ENCODE results near the gene WDR27. TPM values are rescaled to one million over a fixed set of nuclear protein-coding genes. Genes with fewer than 3 reads are reported as not detected.

The WDR27 gene
- total and polyA plus RNA-seq, 10 of the 15 experiments (the other 5 are each of a cell fraction or from before 2014, with no cell fraction given): 1.9 to 33.2 (median 19.0) TPM

- TF ChIP-seq ASH2L (IDR thresholded peaks at IDR 0.05; ENCODE audit: borderline replicate concordance, low read depth): no peak
Measured at GRCh38 chr6:169678342-169678741, 23.5 kb downstream of the WDR27 start (continued).

- ChIA-PET CTCF (no interaction called here), RAD21 (ENCODE audit: unreplicated experiment) (no interaction called here), POLR2A (no interaction called here), SMC1A (ENCODE audit: uncharacterized antibody, unreplicated experiment) (no interaction called here)
- Histone ChIP-seq H2AFZ (ENCODE audit: control insufficient read depth, low read depth, low read length) (no peak overlapping the region), H3K9ac (ENCODE audit: control insufficient read depth, insufficient read depth, low read length) (no peak overlapping the region), H3K4me3 (no peak overlapping the region), H3K79me2 (ENCODE audit: control insufficient read depth, insufficient read depth, low read length) (no peaks in the 10 kb centered on the region), H3K36me3 (ENCODE audit: control insufficient read depth in 2 of 2, insufficient read depth in 2 of 2, low read length in 1 of 2) (peaks cover 0 to under 1% of the 10 kb centered on the region in 2 experiments; a peak in 1 of 4 replicates), H4K20me1 (ENCODE audit: control insufficient read depth, insufficient read depth) (no peaks in the 10 kb centered on the region), H3K4me2 (ENCODE audit: control insufficient read depth, insufficient read depth) (no peak overlapping the region), H3K9me3 (replicated peaks; ENCODE audit: control insufficient read depth, insufficient read depth, low read length) (no peaks in the 10 kb centered on the region; the same call in 1 of the 3 replicates), H3K4me1 (ENCODE audit: control insufficient read depth, insufficient read depth, low read length) (no peaks in the 10 kb centered on the region), H3K27me3 (replicated peaks in 1 of 2; ENCODE audit: control insufficient read depth in 2 of 2, insufficient read depth in 2 of 2, low read length in 1 of 2) (no peaks in the 10 kb centered on the region), H3K27ac (ENCODE audit: control insufficient read depth, insufficient read depth) (no peak overlapping the region)
- 48% methylated on average over 1 of the region's 1 CpG for WGBS (ENCODE audit: insufficient coverage, insufficient replicate concordance, low lambda C conversion rate, missing lambda C conversion rate)
- ATAC-seq: no peak
- BruUV-seq (replicated peaks): no TSS peak
- in situ Hi-C loops (cut with MboI): no loop called here
- no peak for FAIRE-seq
- DNase-seq (ENCODE audit: low read depth, low spot score): no peak
- intact Hi-C loops (cut with micrococcal nuclease; ENCODE audit: unreplicated experiment): no loop called here
- TF ChIP-seq NR2C2 (IDR thresholded peaks at IDR 0.05; ENCODE audit: borderline replicate concordance, control insufficient read depth, insufficient read length, low read depth) (no peak), NRF1 (conservative IDR thresholded peaks at IDR 0.05; ENCODE audit: low read depth, low read length) (no peak), IRF3 (IDR thresholded peaks at IDR 0.05) (no peak), SIX5 (IDR thresholded peaks at IDR 0.05; ENCODE audit: low read depth, low read length, severe bottlenecking) (no peak), SKIL (IDR thresholded peaks at IDR 0.05; ENCODE audit: low read depth, poor library complexity, severe bottlenecking) (no peak), GABPA (IDR thresholded peaks at IDR 0.05; ENCODE audit: low read depth) (no peak), EZH2 (IDR thresholded peaks at IDR 0.05; ENCODE audit: borderline replicate concordance, control insufficient read depth, low read depth, low read length) (no peak), ASH2L (IDR thresholded peaks at IDR 0.05; ENCODE audit: borderline replicate concordance, low read depth) (no peak), CREM (IDR thresholded peaks at IDR 0.05; ENCODE audit: low read depth) (no peak), TCF7 (IDR thresholded peaks at IDR 0.05; ENCODE audit: borderline replicate concordance) (no peak), RAD51 (IDR thresholded peaks at IDR 0.05) (no peak)
- TF ChIP-seq, protein P1, sequence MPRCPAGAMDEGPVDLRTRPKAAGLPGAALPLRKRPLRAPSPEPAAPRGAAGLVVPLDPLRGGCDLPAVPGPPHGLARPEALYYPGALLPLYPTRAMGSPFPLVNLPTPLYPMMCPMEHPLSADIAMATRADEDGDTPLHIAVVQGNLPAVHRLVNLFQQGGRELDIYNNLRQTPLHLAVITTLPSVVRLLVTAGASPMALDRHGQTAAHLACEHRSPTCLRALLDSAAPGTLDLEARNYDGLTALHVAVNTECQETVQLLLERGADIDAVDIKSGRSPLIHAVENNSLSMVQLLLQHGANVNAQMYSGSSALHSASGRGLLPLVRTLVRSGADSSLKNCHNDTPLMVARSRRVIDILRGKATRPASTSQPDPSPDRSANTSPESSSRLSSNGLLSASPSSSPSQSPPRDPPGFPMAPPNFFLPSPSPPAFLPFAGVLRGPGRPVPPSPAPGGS (IDR thresholded peaks at IDR 0.05; ENCODE audit: borderline replicate concordance, insufficient read depth, low read depth, low read length, poor library complexity, severe bottlenecking): no peak
- TF ChIP-seq, protein P2, sequence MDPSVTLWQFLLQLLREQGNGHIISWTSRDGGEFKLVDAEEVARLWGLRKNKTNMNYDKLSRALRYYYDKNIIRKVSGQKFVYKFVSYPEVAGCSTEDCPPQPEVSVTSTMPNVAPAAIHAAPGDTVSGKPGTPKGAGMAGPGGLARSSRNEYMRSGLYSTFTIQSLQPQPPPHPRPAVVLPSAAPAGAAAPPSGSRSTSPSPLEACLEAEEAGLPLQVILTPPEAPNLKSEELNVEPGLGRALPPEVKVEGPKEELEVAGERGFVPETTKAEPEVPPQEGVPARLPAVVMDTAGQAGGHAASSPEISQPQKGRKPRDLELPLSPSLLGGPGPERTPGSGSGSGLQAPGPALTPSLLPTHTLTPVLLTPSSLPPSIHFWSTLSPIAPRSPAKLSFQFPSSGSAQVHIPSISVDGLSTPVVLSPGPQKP (IDR thresholded peaks at IDR 0.05; ENCODE audit: low read depth, low read length): no peak
- TF ChIP-seq, protein P3, sequence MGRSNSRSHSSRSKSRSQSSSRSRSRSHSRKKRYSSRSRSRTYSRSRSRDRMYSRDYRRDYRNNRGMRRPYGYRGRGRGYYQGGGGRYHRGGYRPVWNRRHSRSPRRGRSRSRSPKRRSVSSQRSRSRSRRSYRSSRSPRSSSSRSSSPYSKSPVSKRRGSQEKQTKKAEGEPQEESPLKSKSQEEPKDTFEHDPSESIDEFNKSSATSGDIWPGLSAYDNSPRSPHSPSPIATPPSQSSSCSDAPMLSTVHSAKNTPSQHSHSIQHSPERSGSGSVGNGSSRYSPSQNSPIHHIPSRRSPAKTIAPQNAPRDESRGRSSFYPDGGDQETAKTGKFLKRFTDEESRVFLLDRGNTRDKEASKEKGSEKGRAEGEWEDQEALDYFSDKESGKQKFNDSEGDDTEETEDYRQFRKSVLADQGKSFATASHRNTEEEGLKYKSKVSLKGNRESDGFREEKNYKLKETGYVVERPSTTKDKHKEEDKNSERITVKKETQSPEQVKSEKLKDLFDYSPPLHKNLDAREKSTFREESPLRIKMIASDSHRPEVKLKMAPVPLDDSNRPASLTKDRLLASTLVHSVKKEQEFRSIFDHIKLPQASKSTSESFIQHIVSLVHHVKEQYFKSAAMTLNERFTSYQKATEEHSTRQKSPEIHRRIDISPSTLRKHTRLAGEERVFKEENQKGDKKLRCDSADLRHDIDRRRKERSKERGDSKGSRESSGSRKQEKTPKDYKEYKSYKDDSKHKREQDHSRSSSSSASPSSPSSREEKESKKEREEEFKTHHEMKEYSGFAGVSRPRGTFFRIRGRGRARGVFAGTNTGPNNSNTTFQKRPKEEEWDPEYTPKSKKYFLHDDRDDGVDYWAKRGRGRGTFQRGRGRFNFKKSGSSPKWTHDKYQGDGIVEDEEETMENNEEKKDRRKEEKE (IDR thresholded peaks at IDR 0.05): no peak
Measured at GRCh38 chr6:169677096-169677495, 24.7 kb downstream of the WDR27 start.
